Panc1 (cell line): Measurements from ENCODE around the gene PGM5. TPM values are rescaled to one million over a fixed set of nuclear protein-coding genes. Genes with fewer than 3 reads are reported as not detected.

ENCODE experiments used
- ATAC-seq: fragments of 200-7000 bp; cut with Tn5 transposase; 2 replicates; pipeline ENCODE4 v1.9.1; 2020; ENCODE audit warnings: mild to moderate bottlenecking, moderate library complexity
- BruUV-seq: library from RNA; stranded (reverse); fragments of 400-500 nt; replicated peaks from 2 replicates; lab custom pipeline; 2021; lab: Mats Ljungman, UMichigan
- CTCF ChIA-PET: fragments of 300-600 bp; sonication (Branson Sonifier 250); formaldehyde crosslinking; loops from one replicate; lab custom pipeline; 2022; ENCODE audit warnings: antibody characterized with exemption; lab: Charles Lee
- POLR2A ChIA-PET: fragments of 300-600 bp; sonication (Branson Sonifier 250); formaldehyde crosslinking; loops from one replicate; lab custom pipeline; 2022; ENCODE audit warnings: antibody characterized with exemption; lab: Charles Lee
- DNase-seq: peaks from one replicate; pipeline ENCODE4 v3.0.0-alpha.2; 2010; ENCODE audit warnings: low read depth, low spot score
- H3K27ac ChIP-seq: 2 replicates; pipeline ENCODE4 v1.5.1; 2011; ENCODE audit warnings: mild to moderate bottlenecking, low read length, inconsistent platforms
- H3K27me3 ChIP-seq: fragments of 200-500 bp; sonication (Bioruptor generic); 2 replicates; pipeline ENCODE4 v1.6.0; 2014; ENCODE audit warnings: low read length, inconsistent platforms; ENCODE audit not compliant: control insufficient read depth, insufficient read depth
- H3K36me3 ChIP-seq: fragments of 200-500 bp; sonication (Bioruptor generic); 2 replicates; pipeline ENCODE4 v1.5.1; 2014; ENCODE audit warnings: inconsistent platforms, mild to moderate bottlenecking, low read length, moderate library complexity; ENCODE audit not compliant: control insufficient read depth, insufficient read depth
- H3K4me1 ChIP-seq: 2 replicates; pipeline ENCODE4 v1.5.1; 2011; ENCODE audit warnings: inconsistent platforms, mild to moderate bottlenecking, low read length, moderate library complexity; ENCODE audit not compliant: control insufficient read depth, insufficient read depth
- H3K4me3 ChIP-seq, 2 experiments: 2 replicates each; pipeline ENCODE4 v1.5.1; 2011 to 2012; ENCODE audit warnings: low read depth in 2 of 2, low read length in 2 of 2, mild to moderate bottlenecking in 2 of 2, inconsistent platforms in 1 of 2, moderate library complexity in 1 of 2
- H3K9me3 ChIP-seq: fragments of 200-500 bp; sonication (Bioruptor generic); 2 replicates; pipeline ENCODE4 v1.5.1; 2014; ENCODE audit warnings: low read depth, mild to moderate bottlenecking, inconsistent platforms, low read length, moderate library complexity; ENCODE audit not compliant: control insufficient read depth, insufficient read depth
- CTCF ChIP-seq: fragments of 450-650 bp; IDR thresholded peaks from 2 replicates; pipeline ENCODE4 v1.5.1; 2017; ENCODE audit warnings: mild to moderate bottlenecking
- POLR2AphosphoS5 ChIP-seq: IDR thresholded peaks from 2 replicates; pipeline ENCODE4 v1.6.1; 2012; ENCODE audit warnings: mild to moderate bottlenecking, low read depth, low read length, moderate library complexity
- SIN3A ChIP-seq: IDR thresholded peaks from 2 replicates; pipeline ENCODE4 v1.6.1; 2012; ENCODE audit warnings: low read depth, mild to moderate bottlenecking, low read length, moderate library complexity, borderline replicate concordance; ENCODE audit not compliant: insufficient read depth
- TCF7L2 ChIP-seq: IDR thresholded peaks from 2 replicates; pipeline ENCODE4 v1.6.1; 2011; ENCODE audit warnings: mild to moderate bottlenecking, low read depth, low read length, inconsistent platforms
- in situ Hi-C: cut with HindIII; loops from 2 replicates; pipeline ENCODE4 v1.10.0; 2016; ENCODE audit warnings: low sequenced_read_pairs, low pct_unique_long_range_greater_than_20kb
- intact Hi-C: fragments of 100-400 bp; cut with micrococcal nuclease; formaldehyde crosslinking; loops from one replicate; pipeline ENCODE4 v1.10.0; 2022; ENCODE audit not compliant: unreplicated experiment
- total RNA-seq: library from RNA; stranded (reverse); gene quantifications from one replicate; pipeline ENCODE4 v1.2.1, GENCODE V29; 2021; ENCODE audit not compliant: unreplicated experiment
- TF ChIP-seq, protein P1 (sequence below), 2 experiments: IDR thresholded peaks; 2 replicates each; pipeline ENCODE4 v1.6.1; 2011 to 2012; ENCODE audit warnings: low read depth in 2 of 2, control low read depth in 1 of 2, low read length in 1 of 2, mild to moderate bottlenecking in 1 of 2, moderate library complexity in 1 of 2; ENCODE audit not compliant: insufficient read depth in 1 of 2

PGM5 gene
- total RNA-seq, 1 experiment from 2014 or later: 0.21 TPM

- BruUV-seq: no TSS peak
- H3K27me3 ChIP-seq: no peaks in the 10 kb centered on the region
- DNase-seq (no peak), ATAC-seq (no peak)
- H3K4me3 ChIP-seq: no peak overlapping the region
- intact Hi-C loops (no loop called here), in situ Hi-C loops (no loop called here)
- ChIA-PET POLR2A (no interaction called here), CTCF (no interaction called here)
- TF ChIP-seq SIN3A (no peak), CTCF (no peak), POLR2AphosphoS5 (no peak), TCF7L2 (no peak)
- TF ChIP-seq, protein P1, sequence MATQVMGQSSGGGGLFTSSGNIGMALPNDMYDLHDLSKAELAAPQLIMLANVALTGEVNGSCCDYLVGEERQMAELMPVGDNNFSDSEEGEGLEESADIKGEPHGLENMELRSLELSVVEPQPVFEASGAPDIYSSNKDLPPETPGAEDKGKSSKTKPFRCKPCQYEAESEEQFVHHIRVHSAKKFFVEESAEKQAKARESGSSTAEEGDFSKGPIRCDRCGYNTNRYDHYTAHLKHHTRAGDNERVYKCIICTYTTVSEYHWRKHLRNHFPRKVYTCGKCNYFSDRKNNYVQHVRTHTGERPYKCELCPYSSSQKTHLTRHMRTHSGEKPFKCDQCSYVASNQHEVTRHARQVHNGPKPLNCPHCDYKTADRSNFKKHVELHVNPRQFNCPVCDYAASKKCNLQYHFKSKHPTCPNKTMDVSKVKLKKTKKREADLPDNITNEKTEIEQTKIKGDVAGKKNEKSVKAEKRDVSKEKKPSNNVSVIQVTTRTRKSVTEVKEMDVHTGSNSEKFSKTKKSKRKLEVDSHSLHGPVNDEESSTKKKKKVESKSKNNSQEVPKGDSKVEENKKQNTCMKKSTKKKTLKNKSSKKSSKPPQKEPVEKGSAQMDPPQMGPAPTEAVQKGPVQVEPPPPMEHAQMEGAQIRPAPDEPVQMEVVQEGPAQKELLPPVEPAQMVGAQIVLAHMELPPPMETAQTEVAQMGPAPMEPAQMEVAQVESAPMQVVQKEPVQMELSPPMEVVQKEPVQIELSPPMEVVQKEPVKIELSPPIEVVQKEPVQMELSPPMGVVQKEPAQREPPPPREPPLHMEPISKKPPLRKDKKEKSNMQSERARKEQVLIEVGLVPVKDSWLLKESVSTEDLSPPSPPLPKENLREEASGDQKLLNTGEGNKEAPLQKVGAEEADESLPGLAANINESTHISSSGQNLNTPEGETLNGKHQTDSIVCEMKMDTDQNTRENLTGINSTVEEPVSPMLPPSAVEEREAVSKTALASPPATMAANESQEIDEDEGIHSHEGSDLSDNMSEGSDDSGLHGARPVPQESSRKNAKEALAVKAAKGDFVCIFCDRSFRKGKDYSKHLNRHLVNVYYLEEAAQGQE (IDR thresholded peaks at IDR 0.05; ENCODE audit: insufficient read depth in 1 of 2, low read depth in 2 of 2, low read length in 1 of 2): no peak
- no peaks in the 10 kb centered on the region for H3K4me1 ChIP-seq
- H3K36me3 ChIP-seq: no peaks in the 10 kb centered on the region
- H3K27ac ChIP-seq: no peak overlapping the region
- no peaks in the 10 kb centered on the region for H3K9me3 ChIP-seq
These were observed 141.2 kb downstream of the PGM5 start for GRCh38 chr9:68497629-68498028.

DNA sequence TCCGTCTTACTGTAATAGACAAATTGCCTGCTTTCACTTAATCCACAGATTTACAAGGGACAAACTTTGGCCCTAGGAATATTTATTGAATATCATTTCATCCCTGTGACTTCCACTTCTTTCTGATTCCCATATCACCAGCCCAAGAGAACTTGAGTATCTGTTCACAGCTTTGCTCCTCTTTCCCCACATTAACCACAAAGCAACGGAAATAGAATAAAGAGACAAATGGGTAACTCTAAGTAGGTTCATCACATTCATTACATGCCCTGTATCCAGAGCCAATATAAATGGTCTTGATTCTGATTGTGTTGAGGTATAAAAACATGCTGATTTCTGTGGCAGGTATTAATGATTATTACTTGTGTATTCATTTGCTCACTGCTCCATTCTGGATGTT is 142.4 kb downstream of the PGM5 start:
- no peaks in the 10 kb centered on the region for H3K27me3 ChIP-seq
- CTCF ChIA-PET: no interaction called here
- BruUV-seq: no TSS peak

More for the DNA sequence above, 142.4 kb downstream of the PGM5 start:
- Histone ChIP-seq H3K9me3 (no peaks in the 10 kb centered on the region), H3K4me1 (no peaks in the 10 kb centered on the region), H3K27ac (no peak overlapping the region), H3K36me3 (no peaks in the 10 kb centered on the region), H3K4me3 (no peak overlapping the region)
- TF ChIP-seq, protein P1 (IDR thresholded peaks at IDR 0.05; ENCODE audit: insufficient read depth in 1 of 2, low read depth in 2 of 2, low read length in 1 of 2): no peak
- TF ChIP-seq SIN3A: no peak
- intact Hi-C loops: no loop called here
- no peak for DNase-seq
- POLR2A ChIA-PET: no interaction called here
- in situ Hi-C loops: no loop called here
- ATAC-seq: no peak
